ENCODE results near the gene SH2D3C.

Gene SH2D3C

DNA sequence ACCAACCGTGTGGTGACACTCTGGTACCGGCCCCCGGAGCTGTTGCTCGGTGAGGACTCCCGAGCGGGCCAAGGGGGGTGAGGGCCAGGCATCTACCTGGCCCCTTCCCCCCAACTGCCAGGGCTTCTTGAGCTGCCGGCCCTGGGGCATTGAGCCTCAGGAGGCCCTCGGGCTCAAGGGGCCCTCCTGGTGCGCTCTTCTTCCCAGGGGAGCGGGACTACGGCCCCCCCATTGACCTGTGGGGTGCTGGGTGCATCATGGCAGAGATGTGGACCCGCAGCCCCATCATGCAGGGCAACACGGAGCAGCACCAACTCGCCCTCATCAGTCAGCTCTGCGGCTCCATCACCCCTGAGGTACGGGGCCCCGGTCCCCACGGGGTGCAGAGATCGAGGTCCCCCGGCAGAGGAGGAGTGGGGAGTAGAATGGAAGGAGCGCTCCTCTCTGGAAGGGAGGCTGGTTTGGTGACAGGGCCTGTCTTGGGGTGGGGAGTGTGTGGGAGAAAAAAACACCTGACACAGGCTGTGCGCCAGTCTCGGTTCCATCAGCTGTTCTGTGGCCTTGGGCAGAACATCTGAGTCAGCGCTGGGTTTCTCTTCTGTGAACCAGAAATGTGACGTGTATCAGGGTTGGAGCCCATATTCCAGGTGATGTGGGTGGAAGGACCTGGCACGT, 10.0 kb upstream of the SH2D3C start (continued):
- no peak for TF ChIP-seq ZNF513 (tag by site-specific recombination; IDR thresholded peaks at IDR 0.05)
- no peak for TF ChIP-seq ZFP69B (tag by site-specific recombination; IDR thresholded peaks at IDR 0.05)
- no peak for TF ChIP-seq ZSCAN18 (tag by site-specific recombination; IDR thresholded peaks at IDR 0.05)
- TF ChIP-seq PRDM1 (tag by site-specific recombination; IDR thresholded peaks at IDR 0.05): no peak
- no peak for TF ChIP-seq ZNF391 (tag by site-specific recombination; IDR thresholded peaks at IDR 0.05; ENCODE audit: borderline replicate concordance, low read depth)

DNA sequence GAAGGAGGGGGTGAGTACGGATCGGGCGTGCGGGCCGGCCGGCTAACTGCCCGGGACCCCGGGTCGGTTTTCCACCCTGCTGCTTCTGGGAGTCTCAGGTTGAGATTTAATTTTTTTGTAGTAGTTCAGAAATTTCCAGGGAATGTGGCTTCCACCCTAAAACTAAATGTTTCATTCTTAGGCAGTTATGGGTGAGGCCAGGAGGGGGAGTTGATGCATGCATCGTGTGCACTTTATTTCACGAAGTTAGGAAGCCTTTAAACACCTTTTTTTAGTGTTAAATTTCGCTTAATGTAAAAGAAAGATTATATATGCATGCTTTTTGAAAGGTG, 8.3 kb upstream of the SH2D3C start:
- ChIA-PET POLR2A (interaction anchor here (1.0 kb wide), 1 partner anchor 60 kb away, joined by 3 read pairs; no protein-coding TSS in a partner anchor), CTCF (interaction anchor here (0.7 to 6.2 kb wide), 11 partner anchors 11 to 249 kb away, joined by 3 to 44 read pairs (median 4); partner anchors contain the start of genes TOR2A and TTC16)
- no peaks in the 10 kb centered on the region for H3K9me3 ChIP-seq (ENCODE audit: control insufficient read depth, insufficient read depth, low read depth, low read length)
- no peaks in the 10 kb centered on the region for H3K4me1 ChIP-seq (ENCODE audit: control insufficient read depth, insufficient read depth, low read length)
- TF ChIP-seq, protein P1, sequence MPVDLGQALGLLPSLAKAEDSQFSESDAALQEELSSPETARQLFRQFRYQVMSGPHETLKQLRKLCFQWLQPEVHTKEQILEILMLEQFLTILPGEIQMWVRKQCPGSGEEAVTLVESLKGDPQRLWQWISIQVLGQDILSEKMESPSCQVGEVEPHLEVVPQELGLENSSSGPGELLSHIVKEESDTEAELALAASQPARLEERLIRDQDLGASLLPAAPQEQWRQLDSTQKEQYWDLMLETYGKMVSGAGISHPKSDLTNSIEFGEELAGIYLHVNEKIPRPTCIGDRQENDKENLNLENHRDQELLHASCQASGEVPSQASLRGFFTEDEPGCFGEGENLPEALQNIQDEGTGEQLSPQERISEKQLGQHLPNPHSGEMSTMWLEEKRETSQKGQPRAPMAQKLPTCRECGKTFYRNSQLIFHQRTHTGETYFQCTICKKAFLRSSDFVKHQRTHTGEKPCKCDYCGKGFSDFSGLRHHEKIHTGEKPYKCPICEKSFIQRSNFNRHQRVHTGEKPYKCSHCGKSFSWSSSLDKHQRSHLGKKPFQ (tag by site-specific recombination; IDR thresholded peaks at IDR 0.05): no peak
- TF ChIP-seq BCL6B (tag by site-specific recombination; IDR thresholded peaks at IDR 0.05) (no peak), ZNF501 (tag by site-specific recombination; IDR thresholded peaks at IDR 0.05) (0 out of 2 replicates have a peak, but pooled peaks have one; percentile 14), ZNF580 (tag by site-specific recombination; IDR thresholded peaks at IDR 0.05) (no peak), ZBTB26 (tag by site-specific recombination; optimal IDR thresholded peaks at IDR 0.05) (no peak), TCF7L2 (IDR thresholded peaks at IDR 0.05; ENCODE audit: borderline replicate concordance, low read depth, low read length) (no peak), ZNF335 (tag by site-specific recombination; conservative IDR thresholded peaks at IDR 0.05) (peak; percentile 57), ZNF561 (tag by site-specific recombination; IDR thresholded peaks at IDR 0.05; ENCODE audit: borderline replicate concordance) (no peak), ZNF10 (tag by site-specific recombination; IDR thresholded peaks at IDR 0.05) (no peak), KLF7 (tag by site-specific recombination; IDR thresholded peaks at IDR 0.05; ENCODE audit: borderline replicate concordance) (no peak), ZNF677 (tag by site-specific recombination; IDR thresholded peaks at IDR 0.05) (peak; percentile 62), ZNF16 (tag by site-specific recombination; IDR thresholded peaks at IDR 0.05; ENCODE audit: low read depth) (no peak)
- TF ChIP-seq, protein P2, sequence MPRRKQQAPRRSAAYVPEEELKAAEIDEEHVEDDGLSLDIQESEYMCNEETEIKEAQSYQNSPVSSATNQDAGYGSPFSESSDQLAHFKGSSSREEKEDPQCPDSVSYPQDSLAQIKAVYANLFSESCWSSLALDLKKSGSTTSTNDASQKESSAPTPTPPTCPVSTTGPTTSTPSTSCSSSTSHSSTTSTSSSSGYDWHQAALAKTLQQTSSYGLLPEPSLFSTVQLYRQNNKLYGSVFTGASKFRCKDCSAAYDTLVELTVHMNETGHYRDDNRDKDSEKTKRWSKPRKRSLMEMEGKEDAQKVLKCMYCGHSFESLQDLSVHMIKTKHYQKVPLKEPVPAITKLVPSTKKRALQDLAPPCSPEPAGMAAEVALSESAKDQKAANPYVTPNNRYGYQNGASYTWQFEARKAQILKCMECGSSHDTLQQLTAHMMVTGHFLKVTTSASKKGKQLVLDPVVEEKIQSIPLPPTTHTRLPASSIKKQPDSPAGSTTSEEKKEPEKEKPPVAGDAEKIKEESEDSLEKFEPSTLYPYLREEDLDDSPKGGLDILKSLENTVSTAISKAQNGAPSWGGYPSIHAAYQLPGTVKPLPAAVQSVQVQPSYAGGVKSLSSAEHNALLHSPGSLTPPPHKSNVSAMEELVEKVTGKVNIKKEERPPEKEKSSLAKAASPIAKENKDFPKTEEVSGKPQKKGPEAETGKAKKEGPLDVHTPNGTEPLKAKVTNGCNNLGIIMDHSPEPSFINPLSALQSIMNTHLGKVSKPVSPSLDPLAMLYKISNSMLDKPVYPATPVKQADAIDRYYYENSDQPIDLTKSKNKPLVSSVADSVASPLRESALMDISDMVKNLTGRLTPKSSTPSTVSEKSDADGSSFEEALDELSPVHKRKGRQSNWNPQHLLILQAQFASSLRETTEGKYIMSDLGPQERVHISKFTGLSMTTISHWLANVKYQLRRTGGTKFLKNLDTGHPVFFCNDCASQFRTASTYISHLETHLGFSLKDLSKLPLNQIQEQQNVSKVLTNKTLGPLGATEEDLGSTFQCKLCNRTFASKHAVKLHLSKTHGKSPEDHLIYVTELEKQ (tag by site-specific recombination; IDR thresholded peaks at IDR 0.05; ENCODE audit: borderline replicate concordance): no peak
- TF ChIP-seq, protein P3, sequence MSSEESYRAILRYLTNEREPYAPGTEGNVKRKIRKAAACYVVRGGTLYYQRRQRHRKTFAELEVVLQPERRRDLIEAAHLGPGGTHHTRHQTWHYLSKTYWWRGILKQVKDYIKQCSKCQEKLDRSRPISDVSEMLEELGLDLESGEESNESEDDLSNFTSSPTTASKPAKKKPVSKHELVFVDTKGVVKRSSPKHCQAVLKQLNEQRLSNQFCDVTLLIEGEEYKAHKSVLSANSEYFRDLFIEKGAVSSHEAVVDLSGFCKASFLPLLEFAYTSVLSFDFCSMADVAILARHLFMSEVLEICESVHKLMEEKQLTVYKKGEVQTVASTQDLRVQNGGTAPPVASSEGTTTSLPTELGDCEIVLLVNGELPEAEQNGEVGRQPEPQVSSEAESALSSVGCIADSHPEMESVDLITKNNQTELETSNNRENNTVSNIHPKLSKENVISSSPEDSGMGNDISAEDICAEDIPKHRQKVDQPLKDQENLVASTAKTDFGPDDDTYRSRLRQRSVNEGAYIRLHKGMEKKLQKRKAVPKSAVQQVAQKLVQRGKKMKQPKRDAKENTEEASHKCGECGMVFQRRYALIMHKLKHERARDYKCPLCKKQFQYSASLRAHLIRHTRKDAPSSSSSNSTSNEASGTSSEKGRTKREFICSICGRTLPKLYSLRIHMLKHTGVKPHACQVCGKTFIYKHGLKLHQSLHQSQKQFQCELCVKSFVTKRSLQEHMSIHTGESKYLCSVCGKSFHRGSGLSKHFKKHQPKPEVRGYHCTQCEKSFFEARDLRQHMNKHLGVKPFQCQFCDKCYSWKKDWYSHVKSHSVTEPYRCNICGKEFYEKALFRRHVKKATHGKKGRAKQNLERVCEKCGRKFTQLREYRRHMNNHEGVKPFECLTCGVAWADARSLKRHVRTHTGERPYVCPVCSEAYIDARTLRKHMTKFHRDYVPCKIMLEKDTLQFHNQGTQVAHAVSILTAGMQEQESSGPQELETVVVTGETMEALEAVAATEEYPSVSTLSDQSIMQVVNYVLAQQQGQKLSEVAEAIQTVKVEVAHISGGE (tag by site-specific recombination; conservative IDR thresholded peaks at IDR 0.05; ENCODE audit: low read depth): no peak
- peak overlapping the region; percentile 90 for H3K4me3 ChIP-seq (ENCODE audit: low read depth, low read length)
- H3K36me3 ChIP-seq (ENCODE audit: control insufficient read depth in 2 of 2, insufficient read depth in 1 of 2, low read length in 2 of 2): peaks cover 16 to 51% of the 10 kb centered on the region in 2 experiments
- peak overlapping the region; percentile 95 for H3K27ac ChIP-seq (ENCODE audit: extremely low read depth, low read depth, low read length)

Data from HEK293 (cell line).